ENCODE data around the gene FRYL.
"Not testable (repeated sequence)": the region's sequence is repeated elsewhere in the genome, so short reads cannot be mapped to it uniquely, and the experiment has no call there.

GRCh38 chr4:48451656-48452055 is 328.4 kb downstream of the FRYL start:
- TF ChIP-seq CTCF, POLR2A, POLR2AphosphoS5 (IDR thresholded peaks at IDR 0.05): not testable (repeated sequence)

Data from breast epithelium (tissue), 3 donors.